WI38 (cell line): Measurements from ENCODE around the gene SERPINA1.

ENCODE experiments used
- H3K4me3 ChIP-seq: 2 replicates; pipeline ENCODE4 v1.5.1; 2011; ENCODE audit warnings: low read depth, mild to moderate bottlenecking, control low read depth, low read length
- CTCF ChIP-seq: IDR thresholded peaks from 2 replicates; pipeline ENCODE4 v1.5.1; 2012; ENCODE audit warnings: low read depth, mild to moderate bottlenecking, control low read depth, low read length

Gene SERPINA1

GRCh38 chr14:94376976-94377865, 11.2 kb downstream of the SERPINA1 start:
- TF ChIP-seq CTCF, result no peak
- no peak overlapping the region for H3K4me3 ChIP-seq

- TF ChIP-seq CTCF, result no peak
- no peak overlapping the region for H3K4me3 ChIP-seq
Measured at GRCh38 chr14:94376108-94376975, 12.1 kb downstream of the SERPINA1 start.

- TF ChIP-seq CTCF, result no peak
- no peak overlapping the region for H3K4me3 ChIP-seq
Measured at GRCh38 chr14:94375552-94376107, 12.8 kb downstream of the SERPINA1 start.

GRCh38 chr14:94374749-94375260, 13.6 kb downstream of the SERPINA1 start:
- no peak for TF ChIP-seq CTCF
- H3K4me3 ChIP-seq, result no peak overlapping the region

GRCh38 chr14:94374116-94374515, 14.3 kb downstream of the SERPINA1 start:
- H3K4me3 ChIP-seq, result no peak overlapping the region
- no peak for TF ChIP-seq CTCF

GRCh38 chr14:94373708-94374107, 14.7 kb downstream of the SERPINA1 start:
- H3K4me3 ChIP-seq, result no peak overlapping the region
- no peak for TF ChIP-seq CTCF
